Measurements from ENCODE around the gene MAGI2.
A peak's percentile ranks its signal among the peaks of the same experiment; 100 is the strongest.
"Not testable (repeated sequence)": the region's sequence is repeated elsewhere in the genome, so short reads cannot be mapped to it uniquely, and the experiment has no call there.

MAGI2 gene

GRCh38 chr7:78253850-78254725 is 1199.4 kb downstream of the MAGI2 start:
- DNase-seq, result no peak

GRCh38 chr7:78248867-78249266 is 1204.6 kb downstream of the MAGI2 start:
- DNase-seq, result no peak

GRCh38 chr7:78247910-78248689 is 1205.4 kb downstream of the MAGI2 start:
- DNase-seq, result no peak

GRCh38 chr7:78240179-78240578 is 1213.3 kb downstream of the MAGI2 start:
- not testable (repeated sequence) for DNase-seq

DNA sequence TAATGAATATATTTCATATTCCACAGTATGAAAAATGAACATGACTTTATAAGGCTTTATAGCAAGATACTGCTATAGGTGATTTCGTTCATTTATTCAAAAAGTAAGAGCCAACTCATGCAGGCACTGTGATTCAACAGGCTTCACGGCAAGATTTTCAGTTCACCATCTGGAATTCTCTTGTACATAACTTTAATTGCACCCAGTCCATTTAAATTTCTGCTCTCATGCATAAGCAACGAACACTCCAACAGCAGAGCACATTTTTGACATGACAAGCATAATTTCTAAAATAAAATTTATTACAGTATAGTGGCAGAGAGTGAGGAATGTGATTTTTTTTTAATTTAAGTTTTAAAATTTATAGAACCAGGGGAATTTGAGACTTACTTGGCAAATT is 1218.8 kb downstream of the MAGI2 start:
- DNase-seq, result no peak

DNA sequence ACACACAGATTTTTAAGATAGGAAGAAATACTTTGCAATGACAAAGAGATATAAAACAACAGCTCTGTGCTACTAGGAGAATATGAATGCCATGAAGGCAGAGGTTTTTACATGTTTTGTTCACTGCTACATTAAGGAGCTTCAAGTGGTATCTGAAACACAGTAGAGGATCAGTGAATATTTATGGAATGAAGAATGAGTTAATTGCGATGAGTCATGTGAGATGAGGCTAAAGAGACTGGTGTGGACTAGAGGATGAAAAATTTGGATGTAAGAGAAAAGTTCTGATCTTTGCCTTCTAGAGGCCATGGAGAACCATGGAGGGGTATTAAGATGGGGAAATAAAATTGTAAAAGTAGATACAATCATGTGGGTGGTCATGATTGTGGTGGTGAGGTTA is 1220.7 kb downstream of the MAGI2 start:
- no peak for DNase-seq

DNA sequence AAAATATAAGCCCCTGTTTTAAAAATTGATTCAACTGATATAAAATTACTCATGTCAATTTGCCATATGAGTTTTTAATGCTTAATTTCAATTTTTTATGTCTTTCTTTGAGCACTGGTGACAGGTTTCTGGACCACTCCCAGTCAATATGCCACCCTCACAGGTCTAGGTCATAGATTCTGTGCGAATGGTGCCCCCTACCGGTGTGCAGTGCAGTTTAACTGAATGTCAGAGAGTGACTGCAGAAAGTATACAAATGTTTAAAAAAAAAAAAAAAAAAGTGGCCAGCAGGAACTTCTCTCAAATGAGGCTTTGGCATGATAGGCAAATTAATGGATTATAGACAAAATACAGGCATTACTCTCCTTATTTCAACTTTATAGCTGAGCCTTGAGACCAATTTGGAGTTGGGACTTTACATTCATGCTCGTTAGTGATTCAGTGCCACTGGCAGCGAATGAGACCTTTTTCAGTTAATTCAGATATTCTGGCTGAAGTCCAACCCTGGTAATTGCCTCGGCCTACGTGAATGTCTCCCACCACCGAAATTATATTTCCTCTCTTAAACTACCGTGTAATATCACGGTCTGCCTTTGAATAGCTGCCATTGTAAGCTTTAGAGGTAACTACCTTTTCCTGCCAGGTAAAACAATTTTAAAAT is 1227.3 kb downstream of the MAGI2 start:
- peak; percentile 40 for DNase-seq

DNA sequence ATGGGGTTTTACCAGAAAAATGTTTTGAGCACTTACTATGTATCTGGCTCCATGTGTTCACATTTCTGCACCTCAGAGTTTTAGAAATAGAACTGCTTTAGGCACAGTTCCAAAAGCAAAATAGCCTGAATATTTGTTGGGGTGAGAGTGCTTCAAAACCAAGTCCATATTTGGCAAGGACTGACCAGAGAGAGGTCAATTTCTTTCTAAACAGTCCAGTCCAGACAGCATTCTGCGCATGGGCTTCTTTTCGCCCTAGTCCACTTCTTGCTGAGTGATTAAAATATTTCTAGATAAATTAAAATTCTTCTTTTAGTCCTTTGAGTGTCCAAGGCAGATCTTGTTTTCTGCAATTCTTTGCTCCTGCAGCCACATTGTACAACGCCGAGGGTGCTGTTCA is 1227.9 kb downstream of the MAGI2 start:
- no peak for DNase-seq

DNA sequence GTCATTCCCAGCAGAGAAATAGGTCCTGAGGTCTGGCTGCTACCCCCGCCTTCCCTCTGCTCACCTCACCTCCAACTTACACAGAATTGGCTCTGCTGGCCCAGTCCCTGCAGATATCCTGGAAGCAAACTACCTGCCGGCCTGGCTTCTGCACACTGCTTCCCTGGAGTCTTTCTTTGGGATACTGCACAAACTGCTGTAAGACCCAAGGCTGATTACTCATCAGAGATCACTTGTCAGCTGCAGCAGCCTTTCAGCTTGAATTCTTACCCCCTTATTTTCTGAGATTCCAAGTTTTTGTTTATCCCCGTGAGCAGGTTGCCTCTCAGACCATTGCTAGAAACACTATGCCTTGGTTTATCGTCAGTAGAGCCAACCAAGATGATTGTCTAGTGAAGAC is 1228.5 kb downstream of the MAGI2 start:
- DNase-seq, result no peak

- no peak for DNase-seq
Observed at GRCh38 chr7:78223598-78223997, 1229.9 kb downstream of the MAGI2 start.

GRCh38 chr7:78222001-78222751 is 1231.3 kb downstream of the MAGI2 start:
- DNase-seq, result no peak

DNA sequence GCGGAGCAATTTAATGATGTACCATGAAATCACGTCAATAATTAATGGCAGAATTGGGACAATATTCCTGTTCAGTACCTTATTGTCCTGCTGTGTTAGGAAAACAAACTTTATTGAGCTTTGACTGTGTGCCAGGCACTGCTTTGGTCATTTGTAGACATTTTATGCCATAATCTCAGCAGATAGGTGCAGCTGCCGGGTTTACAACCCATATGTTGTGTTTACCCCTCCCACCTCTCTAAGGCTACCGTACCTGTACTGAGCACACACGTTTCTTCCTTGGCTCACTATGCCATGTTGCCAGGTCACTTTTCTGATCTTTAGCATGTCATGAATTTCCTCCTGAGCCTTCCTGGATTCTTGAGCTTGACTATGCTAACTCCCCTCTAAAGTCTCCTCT is 1232.7 kb downstream of the MAGI2 start:
- DNase-seq, result no peak

DNA sequence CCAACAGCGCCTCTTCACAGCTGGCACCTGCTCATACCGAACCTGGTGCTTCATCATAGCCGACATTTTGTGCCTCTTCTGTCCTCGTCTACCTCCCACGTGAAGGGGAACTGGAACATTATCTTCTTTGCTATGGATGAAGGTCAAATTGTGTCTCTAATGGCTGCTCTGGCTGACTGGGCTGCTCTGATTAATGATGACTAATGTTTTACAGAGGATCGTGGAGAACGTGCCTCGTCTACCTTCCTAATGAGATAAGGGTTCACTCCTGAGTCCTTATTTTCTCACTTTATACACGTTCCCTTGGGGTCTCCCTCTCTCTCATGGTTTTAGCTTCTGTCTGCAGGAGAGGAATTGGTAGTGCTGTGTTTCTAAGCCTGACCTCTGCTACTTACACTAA is 1234.6 kb downstream of the MAGI2 start:
- DNase-seq, result no peak

- no peak for DNase-seq
Observed at GRCh38 chr7:78218051-78218450, 1235.4 kb downstream of the MAGI2 start.

DNA sequence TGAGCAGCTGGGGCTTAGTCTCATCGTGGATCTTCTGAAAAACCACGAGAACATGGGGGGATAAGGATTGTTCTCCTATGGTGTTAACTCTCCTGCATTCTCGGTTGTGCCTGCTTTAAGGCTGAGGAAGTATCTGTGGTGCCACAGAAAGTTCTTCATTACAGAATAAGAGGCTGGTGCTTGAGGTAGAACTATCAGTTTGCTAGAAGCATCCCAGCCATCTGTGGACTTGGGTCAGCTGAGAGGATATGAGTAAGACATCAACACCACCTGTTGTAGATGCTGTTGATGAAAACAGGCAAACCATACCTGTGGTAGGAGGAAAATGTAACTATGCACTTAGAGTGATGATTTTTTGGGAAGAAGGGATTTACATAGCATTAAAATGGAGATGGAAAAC is 1238.3 kb downstream of the MAGI2 start:
- no peak for DNase-seq

GRCh38 chr7:78213402-78213801 is 1240.1 kb downstream of the MAGI2 start:
- DNase-seq, result no peak

DNA sequence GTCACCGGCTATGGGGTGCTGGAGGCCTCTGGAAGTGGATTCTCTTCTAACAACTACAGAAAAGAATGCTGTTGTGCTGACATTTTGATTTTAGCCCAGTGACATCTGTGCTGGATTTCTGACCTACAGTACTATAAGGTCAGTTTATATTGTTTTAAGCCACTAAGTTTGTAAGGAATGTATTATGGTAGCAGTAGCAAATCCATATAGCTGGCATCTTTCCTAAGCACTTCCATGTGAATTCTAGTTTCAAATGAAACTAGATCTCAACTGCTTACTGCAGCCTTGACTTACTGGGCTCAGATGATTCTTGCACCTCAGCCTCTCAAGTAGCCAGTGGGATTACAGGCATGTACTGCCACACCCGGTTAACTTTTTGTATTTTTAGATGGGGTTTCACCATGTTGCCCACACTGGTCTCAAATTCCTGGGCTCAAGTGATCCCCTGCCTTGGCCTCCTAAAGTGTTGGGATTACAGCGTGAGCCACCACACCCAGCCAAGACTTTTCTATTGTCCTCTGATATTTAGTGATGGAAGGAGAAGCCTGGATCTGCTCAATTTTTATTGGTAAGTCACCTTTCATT is 1240.9 kb downstream of the MAGI2 start:
- no peak for DNase-seq

DNA sequence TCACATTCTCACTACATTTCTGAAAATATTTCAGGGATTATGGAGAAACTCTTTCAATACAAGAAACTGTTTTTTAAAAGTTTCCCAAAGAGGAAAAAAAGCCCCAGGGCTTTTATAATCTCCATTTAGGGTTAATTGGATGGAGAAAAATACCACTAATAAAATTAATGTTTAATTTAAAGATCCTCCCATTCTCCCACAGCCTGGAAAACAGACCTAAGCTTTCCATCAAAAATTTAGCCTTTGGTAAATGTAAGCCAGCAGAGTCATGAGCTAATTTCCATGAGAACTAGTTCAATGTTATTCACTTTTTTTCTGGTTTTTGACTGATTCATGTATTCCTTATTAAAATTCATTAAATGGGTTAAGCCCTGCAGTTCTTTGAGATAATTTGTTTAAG is 1246.2 kb downstream of the MAGI2 start:
- no peak for DNase-seq

DNA sequence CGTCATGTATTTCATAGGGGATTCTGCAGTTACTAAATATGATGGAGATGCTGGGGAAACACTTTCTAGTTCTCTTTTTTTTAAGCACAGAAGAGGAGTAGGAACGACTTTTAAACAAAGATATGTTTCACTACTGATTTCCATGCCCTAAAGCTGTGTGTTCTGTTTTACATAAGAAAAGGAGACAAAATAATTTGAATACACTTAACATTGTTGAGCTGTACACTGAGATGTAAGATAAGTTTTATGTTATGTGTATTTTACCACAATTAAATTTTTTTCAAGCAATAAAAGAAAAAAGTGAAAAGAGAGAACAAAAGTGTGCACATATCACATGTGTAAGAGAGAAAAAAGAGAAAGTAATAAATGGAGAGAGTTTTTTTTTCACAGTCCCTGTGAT is 1246.7 kb downstream of the MAGI2 start:
- DNase-seq, result no peak

- DNase-seq, result no peak
Observed at GRCh38 chr7:78203042-78203720, 1250.3 kb downstream of the MAGI2 start.

GRCh38 chr7:78198756-78199155 is 1254.7 kb downstream of the MAGI2 start:
- DNase-seq, result no peak

DNA sequence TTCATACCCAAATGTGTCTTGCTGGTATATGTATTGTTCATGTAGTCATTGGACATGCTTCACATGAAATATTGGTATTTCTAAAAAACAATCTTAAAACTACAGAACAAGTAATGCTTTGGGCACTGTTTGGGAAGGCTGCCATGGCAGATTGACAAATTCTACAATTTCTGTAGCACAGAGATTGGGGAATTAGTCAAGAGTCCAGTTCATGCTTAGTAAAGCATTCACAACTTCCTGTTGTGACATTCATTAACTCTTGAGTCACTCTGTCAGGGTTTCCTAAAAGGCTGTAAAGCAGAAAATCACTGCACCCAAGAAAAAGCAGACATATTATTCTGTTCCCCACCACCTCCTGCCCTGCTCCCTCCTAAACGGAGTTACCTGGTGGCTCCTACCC is 1256.0 kb downstream of the MAGI2 start:
- no peak for DNase-seq

Data from RPMI8226 (cell line).